COLO829 (cell line): Measurements from ENCODE around the gene UPF1.

Experiments
- DNase-seq: peaks from one replicate; pipeline ENCODE4 v3.0.0; 2012; ENCODE audit warnings: low spot score

UPF1 gene

DNA sequence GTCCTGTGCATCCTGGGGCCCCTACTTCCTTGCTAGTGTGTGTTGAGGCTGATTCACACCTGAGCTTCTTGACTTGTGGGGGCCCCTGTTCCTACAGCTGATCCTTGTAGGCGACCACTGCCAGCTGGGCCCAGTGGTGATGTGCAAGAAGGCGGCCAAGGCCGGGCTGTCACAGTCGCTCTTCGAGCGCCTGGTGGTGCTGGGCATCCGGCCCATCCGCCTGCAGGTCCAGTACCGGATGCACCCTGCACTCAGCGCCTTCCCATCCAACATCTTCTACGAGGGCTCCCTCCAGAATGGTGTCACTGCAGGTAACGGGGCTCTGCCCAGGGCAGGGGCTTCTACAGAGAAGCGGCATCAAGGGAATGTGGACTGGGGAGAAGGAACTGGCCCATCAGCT lies 25.5 kb downstream of the UPF1 start:
- no peak for DNase-seq

GRCh38 chr19:18858906-18859646 lies 27.3 kb downstream of the UPF1 start:
- no peak for DNase-seq

DNA sequence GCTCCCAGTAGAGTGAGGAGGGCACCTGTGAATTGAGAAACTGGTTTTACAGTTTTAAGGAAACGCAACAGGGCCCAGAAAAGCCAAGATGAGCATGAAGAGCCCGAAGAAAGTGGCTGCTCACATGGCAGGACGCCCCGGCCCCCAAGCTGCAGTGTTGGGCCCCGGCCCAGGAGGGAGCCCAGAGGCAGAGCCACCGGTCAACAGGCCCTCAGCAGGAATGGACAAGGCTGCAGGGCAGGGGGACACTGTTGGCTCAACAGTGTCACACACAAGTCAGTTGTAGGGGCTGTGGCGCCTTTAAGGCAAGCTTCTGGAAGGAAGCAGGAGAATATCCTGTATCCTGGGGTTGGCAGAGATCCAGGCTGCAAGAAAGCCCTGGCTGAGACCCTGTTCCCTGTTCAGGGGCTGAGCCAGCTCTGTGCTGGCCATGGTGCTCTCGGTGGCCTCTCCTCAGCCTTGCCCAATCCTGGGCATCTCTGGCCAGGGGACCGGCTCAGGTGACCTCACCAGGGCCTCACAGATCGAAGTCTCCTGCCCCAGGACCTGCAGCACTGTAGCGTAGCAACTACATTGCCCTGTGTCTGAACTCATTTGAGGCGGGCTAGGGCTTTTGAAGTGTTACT lies 28.0 kb downstream of the UPF1 start:
- DNase-seq = no peak

- DNase-seq = no peak
Measured at GRCh38 chr19:18860302-18860700, 28.5 kb downstream of the UPF1 start.

GRCh38 chr19:18860725-18861124 lies 29.0 kb downstream of the UPF1 start:
- DNase-seq = no peak

DNA sequence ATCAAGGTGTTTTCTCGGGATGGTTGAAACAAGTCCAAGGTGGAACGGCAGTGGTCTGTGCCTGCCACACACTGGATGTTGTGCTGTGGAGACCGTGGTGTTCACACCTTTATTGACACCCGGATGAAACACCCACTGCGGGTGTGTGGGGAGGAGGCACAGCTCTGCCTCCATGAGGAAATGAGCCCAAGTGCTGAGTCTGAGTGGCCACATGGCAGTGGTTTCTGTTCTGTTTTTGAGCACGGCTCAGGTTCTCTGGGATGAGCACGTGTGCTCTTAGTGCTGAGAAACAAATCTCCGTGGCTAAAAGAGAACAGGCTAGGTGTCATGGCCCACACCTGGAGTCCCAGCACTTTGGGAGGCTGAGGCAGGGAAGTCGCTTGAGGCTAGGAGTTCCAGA lies 29.5 kb downstream of the UPF1 start:
- DNase-seq = no peak

- no peak for DNase-seq
Measured at GRCh38 chr19:18861917-18862316, 30.2 kb downstream of the UPF1 start.

DNA sequence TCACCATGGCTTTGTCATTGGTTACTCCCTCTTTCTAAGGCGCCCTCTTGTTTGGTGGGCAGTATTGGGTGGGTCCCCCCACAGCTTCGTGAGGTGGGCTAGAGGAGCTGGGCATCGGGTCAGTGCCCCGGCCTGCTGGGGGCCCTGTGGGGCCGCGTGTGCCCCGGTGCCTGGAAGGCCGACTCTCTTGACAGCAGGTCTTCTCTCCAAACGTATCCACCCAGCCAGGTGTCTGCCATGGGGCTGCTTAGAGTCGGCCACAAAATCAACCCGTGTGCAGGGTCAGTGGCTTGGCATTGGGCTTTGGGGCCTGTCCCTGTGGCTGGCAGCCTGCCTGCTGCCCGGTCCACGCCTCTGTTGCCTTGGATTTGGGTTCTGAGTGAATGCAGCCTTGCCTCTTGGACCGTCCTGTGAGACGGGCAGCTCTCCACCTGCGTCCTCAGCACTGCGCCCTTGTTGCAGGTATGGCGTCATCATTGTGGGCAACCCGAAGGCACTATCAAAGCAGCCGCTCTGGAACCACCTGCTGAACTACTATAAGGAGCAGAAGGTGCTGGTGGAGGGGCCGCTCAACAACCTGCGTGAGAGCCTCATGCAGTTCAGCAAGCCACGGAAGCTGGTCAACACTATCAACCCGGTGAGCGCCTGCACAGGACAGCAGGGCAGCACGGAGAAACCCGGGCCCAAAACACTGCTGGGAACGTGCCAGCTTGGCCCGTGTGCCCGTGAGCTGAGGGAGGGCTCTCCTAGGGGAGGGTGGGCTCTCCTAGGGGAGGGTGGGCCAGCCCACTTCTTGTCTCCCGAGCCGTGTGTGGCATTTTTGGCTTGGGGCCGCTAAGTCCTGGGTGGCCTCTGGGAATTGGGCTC lies 31.4 kb downstream of the UPF1 start:
- no peak for DNase-seq

GRCh38 chr19:18863843-18864362 lies 32.1 kb downstream of the UPF1 start:
- DNase-seq = no peak

GRCh38 chr19:18865106-18865972 lies 33.6 kb downstream of the UPF1 start:
- DNase-seq = no peak

GRCh38 chr19:18865973-18866799 lies 34.4 kb downstream of the UPF1 start:
- peak; percentile 55 for DNase-seq

- DNase-seq = no peak
Measured at GRCh38 chr19:18866800-18867123, 35.0 kb downstream of the UPF1 start.

GRCh38 chr19:18867199-18867598 lies 35.4 kb downstream of the UPF1 start:
- no peak for DNase-seq

DNA sequence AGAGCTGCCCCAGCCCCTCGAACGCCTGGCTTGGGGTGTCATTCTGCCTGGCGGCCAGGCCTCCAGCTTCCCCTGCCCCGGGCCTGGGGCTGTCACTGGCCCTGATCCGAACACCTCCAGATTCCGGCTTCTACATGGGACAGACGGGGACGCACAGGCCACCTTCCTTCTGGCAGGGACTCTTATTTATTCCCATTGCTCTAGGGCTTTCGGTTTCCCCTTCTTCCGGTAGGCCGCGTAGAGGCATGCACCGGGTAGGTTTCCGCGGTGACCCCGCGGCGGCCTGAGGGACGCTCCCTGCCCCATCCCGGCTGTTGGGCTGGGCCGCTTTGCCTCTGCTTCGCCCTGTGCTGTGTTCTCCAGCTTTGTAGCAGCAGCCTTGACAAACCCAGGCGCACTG lies 36.0 kb downstream of the UPF1 start:
- DNase-seq = no peak

GRCh38 chr19:18868380-18869022 lies 36.7 kb downstream of the UPF1 start:
- DNase-seq = no peak

GRCh38 chr19:18869023-18869618 lies 37.4 kb downstream of the UPF1 start:
- DNase-seq = no peak

- no peak for DNase-seq
Measured at GRCh38 chr19:18869781-18870530, 38.2 kb downstream of the UPF1 start.

GRCh38 chr19:18870531-18871172 lies 38.9 kb downstream of the UPF1 start:
- no peak for DNase-seq

DNA sequence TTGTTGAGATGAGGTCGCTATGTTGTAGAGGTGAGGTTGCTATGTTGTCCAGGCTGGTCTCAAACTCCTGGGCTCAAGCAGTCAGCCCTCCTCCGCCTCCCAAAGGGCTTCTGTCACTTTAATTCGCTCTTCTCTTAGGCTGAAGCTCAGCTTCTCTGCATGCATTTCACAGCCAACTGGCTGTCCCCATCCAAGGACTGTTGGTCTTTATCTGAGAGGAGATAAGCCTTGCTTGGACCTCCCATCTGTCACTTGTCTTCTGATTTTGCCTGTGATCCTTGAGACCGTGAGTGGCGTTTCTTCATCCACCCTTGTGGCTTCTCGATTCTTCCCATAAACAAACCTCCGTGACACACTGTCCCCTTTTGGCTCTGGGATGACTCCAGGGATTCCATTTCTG lies 39.8 kb downstream of the UPF1 start:
- no peak for DNase-seq
